Measurements from ENCODE around the gene PLEKHM3. TPM values are rescaled to one million over a fixed set of nuclear protein-coding genes. Genes with fewer than 3 reads are reported as not detected.

Gene PLEKHM3
- total and polyA plus RNA-seq, 2 of the 13 experiments (the other 11 are each of a cell fraction or from before 2014, with no cell fraction given), result 4.5 to 4.7 TPM

GRCh38 chr2:207847807-207848544 is 177.4 kb downstream of the PLEKHM3 start (continued):
- TF ChIP-seq TFDP2 (CRISPR knock-in tag; IDR thresholded peaks at IDR 0.05) (no peak), BRCA1 (CRISPR knock-in tag; IDR thresholded peaks at IDR 0.05) (no peak), ZNF367 (CRISPR knock-in tag; IDR thresholded peaks at IDR 0.05; ENCODE audit: borderline replicate concordance) (no peak), SETDB1 (CRISPR knock-in tag; IDR thresholded peaks at IDR 0.05; ENCODE audit: borderline replicate concordance) (no peak), NFKB2 (CRISPR knock-in tag; IDR thresholded peaks at IDR 0.05; ENCODE audit: borderline replicate concordance) (no peak), POGK (CRISPR knock-in tag; conservative IDR thresholded peaks at IDR 0.05) (peak; percentile 89), TOPORS (CRISPR knock-in tag; IDR thresholded peaks at IDR 0.05) (no peak), ZNF264 (CRISPR knock-in tag; IDR thresholded peaks at IDR 0.05) (peak; percentile 64; the same call in 1 of the 2 replicates), BCL6 (CRISPR knock-in tag; IDR thresholded peaks at IDR 0.05) (peak; percentile 90; the same call in 1 of the 2 replicates), ZBTB44 (CRISPR knock-in tag; IDR thresholded peaks at IDR 0.05) (no peak), ATF5 (CRISPR knock-in tag; IDR thresholded peaks at IDR 0.05; ENCODE audit: low read depth) (no peak), ZNF234 (CRISPR knock-in tag; conservative IDR thresholded peaks at IDR 0.05) (no peak), ZSCAN29 (CRISPR knock-in tag; conservative IDR thresholded peaks at IDR 0.05) (0 out of 2 replicates have a peak, but pooled peaks have one; percentile 15), ELF1 (CRISPR knock-in tag; IDR thresholded peaks at IDR 0.05) (peak; percentile 42; the same call in 1 of the 2 replicates), POGZ (CRISPR knock-in tag; IDR thresholded peaks at IDR 0.05) (peak; percentile 89), ARNTL (CRISPR knock-in tag; IDR thresholded peaks at IDR 0.05) (no peak), ZFP62 (CRISPR knock-in tag; IDR thresholded peaks at IDR 0.05) (no peak), RBM22 (optimal IDR thresholded peaks at IDR 0.05; ENCODE audit: low read length) (peak; percentile 33), ZBTB7B (CRISPR knock-in tag; IDR thresholded peaks at IDR 0.05) (no peak), KDM4B (CRISPR knock-in tag; IDR thresholded peaks at IDR 0.05) (peak; percentile 51; the same call in 1 of the 2 replicates), ZNF12 (CRISPR knock-in tag; IDR thresholded peaks at IDR 0.05) (peak; percentile 15; the same call in 1 of the 2 replicates), CSRNP1 (CRISPR knock-in tag; IDR thresholded peaks at IDR 0.05) (no peak), NPAS2 (CRISPR knock-in tag; IDR thresholded peaks at IDR 0.05; ENCODE audit: borderline replicate concordance) (no peak), CHD4 (IDR thresholded peaks at IDR 0.05; ENCODE audit: borderline replicate concordance, low read length) (peak; percentile 82)

Measured in HepG2 (cell line).